Stimulated activated CD8-positive, alpha-beta memory T cell treated with anti-CD3 and anti-CD28 coated beads, Interleukin-4, amount 100 ng/mL, for 24 hours (primary cell): Measurements from ENCODE around the gene CRACDL.
"Not testable (repeated sequence)": the region's sequence is repeated elsewhere in the genome, so short reads cannot be mapped to it uniquely, and the experiment has no call there.

Experiments
- DNase-seq: peaks from one replicate; pipeline ENCODE4 v3.0.0-alpha.2; 2020; ENCODE audit warnings: low read depth

CRACDL gene

DNA sequence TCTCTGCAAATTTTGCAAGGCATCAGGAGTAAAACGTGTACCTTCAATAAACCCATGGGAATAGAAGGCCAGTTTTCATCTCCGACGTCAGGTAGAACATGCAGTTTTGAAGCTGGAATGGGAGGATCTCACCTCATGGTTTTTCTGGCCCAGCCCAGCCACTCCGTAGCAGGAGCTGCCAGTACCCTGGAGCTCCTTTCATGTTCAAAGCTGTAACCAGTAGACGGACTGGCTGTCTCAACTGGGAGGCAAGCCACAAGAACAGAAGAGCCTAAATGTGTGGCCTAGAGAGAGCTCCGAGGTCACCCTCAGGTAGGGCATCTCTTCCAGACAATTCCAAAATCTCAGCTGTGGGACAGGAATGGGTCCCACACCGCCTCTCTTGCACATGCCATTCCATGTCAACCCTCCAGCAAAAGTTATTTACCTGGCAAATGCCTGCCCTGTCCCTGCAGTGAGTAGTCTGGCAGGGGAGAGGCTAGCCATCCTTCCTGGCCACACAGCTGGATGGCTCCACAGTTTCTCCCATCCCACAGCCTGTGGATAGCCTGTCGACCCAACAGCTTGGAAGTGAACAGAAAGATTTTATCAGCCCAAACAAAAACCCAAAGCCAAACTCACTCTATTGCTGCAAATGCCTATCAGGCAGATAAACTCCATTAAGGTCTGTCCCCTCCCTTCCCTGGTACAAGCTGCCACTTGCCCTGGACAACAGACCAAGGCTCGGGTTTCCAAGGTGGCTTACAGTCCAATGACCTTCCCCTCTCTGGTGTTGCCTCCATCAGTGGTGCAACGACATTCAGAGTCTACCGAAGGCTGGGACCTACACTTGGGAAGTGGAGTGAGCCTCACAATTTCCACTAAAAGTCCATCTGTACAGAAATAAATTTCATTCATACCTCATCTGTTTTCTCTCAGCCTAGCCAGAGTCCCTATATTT is 27.8 kb downstream of the CRACDL start:
- no peak for DNase-seq

DNA sequence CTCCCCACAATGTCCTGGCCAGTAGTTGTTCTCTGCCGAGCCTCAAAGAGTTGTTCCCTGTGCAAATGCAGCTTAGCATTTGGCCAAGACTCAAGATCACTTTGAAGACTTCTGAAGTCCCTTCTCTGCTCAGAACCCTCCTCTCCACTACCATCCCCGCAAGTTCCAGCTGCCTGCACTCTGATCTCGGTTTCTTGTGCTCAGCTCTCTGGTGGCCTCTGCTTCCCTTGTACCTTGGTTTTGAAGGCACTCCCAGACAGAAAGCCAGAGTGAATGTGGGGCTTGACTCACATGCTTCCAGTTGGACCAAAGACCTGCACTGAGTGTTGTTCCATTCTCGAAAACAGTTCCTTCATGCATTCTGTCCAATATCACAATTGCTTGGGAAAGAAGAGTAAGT is 28.6 kb downstream of the CRACDL start:
- DNase-seq, result no peak

DNA sequence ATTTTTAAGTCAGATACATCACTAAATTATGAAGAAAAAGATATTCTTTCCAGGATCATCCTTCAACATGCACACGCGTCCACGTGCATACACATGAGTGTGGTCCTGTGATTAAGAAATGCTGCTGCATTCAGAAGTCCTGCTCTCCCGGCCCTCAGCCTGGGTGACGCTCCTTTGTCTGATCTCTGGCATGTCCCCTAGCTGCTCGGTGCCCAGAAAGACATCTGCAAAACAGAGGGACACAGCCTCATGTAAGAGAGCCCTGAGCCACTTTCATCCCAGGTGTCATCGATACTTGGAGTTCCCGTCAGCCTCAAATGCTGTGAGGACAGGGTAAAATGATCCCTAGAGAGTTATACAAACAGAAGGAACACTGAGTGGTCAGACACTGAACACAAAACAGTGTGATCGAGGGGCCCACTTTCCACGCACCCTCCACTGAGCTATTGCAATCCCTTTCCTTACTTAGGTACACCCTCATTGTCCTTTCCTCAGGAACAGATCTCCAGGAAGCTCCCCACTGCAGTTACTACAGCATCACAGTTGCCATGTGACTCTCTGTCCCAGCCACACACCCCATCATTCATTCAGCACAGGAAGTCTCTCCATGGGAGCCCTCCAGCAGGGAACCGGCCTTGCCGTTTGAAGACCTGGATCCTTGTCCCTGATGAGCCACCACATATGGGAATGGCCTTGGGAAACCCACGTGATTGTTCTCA is 32.1 kb downstream of the CRACDL start:
- DNase-seq, result no peak

DNA sequence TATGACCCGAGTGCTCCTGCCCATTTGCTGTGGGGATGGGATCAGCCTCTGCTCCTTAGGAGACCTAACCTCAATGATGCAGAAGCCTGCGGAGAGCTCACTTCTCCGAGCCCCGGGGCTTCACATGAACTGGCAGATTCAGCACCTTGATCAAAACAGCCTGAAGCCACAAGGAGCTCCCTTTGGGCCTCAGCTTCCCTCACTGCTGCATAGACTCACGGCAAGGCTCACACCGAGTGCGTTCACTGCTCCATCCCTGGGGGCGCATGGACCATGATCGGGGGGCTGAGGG is 33.0 kb downstream of the CRACDL start:
- no peak for DNase-seq

DNA sequence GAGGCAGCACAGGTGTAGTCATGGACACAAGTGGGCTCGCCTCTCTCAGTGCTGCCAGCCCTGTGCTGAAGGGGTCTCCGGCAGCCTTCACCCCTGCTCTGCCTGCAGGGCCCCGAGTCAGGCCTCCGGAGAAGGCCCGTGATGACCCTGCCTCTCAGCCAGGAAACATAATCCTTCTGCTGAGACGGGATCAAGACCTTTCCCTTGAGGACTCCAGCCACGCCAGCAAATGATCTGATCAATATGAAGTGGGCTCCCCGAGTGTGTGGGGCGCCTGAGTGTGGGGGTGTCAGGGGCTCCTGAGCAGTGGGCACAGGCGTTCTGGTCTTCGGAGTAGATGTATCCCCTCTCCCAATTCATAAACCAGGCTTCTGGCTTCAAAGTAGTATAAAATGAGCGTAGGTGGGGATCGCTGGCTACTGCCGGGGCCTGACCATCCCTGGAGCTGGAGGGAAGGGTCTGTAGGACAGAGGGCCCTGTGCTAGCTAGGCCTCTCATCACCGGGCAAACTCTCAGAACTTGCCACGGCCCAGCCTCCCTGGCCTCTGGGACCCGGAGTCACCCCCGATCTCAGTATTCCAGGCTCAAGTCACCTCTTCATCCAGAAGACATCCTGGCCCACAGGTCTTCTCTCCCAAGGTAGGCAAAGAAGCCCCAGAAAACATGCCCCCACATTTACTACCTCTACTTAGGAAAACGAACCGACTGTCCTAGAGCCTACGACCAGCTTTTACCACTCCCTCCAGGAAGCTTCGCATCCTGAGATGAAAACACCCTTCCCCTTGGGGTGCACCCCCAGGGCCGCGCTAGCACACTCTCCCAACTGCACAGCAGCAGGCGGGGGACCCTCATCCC is 33.6 kb downstream of the CRACDL start:
- DNase-seq, result no peak

DNA sequence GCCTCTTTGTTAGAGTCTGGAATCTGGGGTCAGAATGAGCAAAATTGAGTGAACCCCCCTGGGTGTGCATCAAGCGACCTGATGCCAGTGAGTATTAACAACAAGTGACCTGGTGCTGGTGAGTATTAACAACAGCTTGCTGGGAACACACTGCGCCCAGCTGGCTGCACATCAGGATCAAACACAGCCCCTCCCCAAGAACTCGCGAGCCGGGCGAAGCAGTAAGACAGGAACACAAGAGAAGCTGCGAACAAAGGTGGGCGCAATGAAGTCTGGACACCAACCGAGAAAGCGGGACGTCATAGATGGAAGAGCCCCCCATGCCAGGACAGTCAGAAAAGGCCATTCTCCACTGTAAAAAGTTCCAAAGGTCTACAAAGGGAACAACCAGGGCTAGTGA is 34.3 kb downstream of the CRACDL start:
- no peak for DNase-seq

DNA sequence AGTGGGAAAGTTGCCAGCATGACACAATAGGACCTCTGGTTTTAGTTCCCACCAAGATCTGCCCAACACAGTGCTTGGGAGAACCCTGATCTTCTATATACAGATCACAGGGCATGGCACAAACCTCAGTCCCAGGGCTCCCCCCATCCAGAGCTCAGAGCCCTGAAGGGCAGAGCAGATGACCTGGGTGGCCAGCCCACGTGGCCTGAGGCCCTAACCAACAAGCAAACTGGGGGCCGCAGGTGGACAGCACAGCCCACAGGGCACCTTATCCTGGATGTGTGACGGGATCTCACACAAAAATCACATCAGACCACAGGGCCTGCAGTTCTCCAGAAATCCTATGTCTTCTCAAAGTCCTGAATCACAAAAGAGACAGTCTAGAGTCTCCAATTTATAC is 34.7 kb downstream of the CRACDL start:
- DNase-seq, result no peak

DNA sequence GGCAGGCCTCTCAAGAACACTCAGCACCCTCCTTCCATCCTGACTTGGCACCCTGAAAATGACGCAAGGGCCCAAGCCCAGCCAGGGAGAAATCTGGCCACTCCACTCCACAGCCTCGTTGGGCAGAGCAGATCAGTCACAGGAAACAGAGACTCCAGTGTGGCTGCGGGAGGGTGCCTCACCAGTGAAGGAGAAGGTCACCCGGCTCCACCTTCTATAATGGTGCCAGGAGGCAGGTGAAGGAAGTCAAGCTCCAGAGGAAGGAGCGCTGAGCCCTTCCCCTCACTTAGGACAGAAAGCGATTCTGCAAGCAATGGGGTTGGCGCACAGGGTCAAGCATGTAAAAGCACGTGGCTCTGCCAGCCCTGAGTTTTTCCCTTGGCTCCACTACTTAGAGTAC is 35.3 kb downstream of the CRACDL start:
- no peak for DNase-seq

DNA sequence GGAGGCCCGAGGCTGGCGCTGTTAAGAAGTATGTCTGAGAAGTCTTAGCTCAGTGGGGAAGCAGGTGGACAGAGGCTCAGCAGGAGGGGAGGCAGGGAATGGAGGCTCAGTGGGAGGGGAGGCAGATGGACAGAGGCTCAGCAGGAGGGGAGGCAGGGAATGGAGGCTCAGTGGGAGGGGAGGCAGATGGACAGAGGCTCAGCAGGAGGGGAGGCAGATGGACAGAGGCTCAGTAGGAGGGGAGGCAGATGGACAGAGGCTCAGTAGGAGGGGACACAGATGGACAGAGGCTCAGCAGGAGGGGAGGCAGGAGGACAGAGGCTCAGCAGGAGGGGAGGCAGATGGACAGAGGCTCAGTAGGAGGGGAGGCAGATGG is 36.3 kb downstream of the CRACDL start:
- DNase-seq, result not testable (repeated sequence)

DNA sequence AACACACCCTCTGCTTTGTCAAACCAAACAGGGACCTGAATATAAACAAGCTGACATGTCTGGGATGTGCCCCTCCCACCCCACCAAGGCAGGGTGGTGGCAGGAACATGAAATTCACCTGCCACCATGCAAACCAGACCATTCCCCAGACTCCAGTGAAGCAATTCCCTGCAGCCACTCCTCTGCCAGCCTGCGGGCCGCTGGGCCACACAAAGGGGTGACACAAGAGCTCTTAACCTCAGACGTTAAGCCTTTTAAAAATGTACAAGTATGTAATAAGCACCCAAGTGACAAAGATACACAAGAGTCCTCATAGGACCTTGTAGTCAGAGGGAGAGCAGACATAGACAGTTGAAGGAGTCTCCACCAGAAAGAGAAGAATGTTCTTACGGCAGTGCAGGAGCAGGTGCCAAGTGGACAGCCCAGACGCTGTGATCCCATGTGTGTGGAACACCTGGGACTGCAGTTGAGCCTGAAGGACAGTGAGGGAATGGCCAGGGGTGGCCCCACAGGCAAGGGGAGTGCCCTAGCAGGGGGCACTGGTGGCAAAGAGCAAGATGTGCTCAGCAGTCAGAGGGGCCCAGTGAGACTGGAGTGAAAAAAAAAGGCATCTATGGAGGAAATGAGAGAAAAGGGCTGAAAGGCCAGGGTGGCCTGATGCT is 36.9 kb downstream of the CRACDL start:
- no peak for DNase-seq

DNA sequence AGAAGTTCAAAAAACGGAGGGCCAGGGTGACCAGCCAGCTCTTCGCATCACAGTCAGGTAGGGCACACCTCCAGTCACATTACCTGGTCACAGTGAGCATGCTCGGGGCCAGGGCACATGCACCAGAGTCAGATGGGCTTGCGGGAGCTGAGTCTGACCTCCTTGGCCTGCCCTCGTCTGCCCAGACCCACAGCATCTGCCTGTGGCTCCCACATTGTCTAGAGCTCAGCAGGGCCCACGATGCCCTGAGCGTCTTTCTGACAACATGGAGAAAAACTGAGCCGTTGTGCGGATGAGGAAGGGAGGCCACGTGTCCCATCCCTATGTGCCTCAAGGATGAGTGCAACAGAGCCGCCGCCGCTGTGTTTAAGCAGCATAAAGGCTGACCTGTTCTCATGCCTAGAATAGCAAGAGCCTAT is 37.6 kb downstream of the CRACDL start:
- no peak for DNase-seq

DNA sequence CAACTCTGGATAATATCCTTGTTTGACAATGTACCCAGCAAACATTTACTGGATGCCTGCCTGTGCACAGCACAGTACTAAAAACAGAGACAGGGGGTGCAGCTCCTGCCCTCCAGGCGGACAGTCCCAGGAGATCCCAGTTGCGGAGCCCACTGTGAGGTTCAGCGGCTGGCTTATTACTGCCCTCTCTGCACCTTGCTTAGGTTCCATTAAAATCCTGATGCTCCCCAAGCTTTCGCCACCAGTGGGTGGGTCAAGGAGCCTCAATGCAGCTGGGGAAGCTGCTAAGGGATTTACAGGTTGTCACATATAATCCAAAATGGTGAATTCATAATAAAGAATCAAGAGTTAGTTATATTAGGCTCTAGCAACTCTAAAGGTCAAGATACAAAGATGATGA is 38.3 kb downstream of the CRACDL start:
- no peak for DNase-seq

DNA sequence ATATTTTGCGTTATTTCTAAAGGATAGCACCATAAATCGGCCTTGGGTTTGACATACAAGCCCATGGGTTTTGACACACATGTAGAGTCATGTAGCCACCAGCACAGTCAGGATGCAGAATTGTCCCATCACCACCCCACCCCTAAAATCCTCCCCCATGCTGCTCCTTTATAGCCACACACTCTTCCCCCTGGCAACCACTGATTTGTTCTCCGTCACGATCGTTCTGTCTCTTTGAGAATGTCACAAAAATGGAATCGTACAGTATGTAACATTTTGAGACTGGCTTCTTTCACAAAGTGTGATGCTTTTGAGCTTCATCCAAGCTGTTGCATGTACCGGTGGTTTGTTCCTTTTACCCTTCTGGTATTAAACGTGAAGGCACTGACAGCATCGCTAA is 39.1 kb downstream of the CRACDL start:
- DNase-seq, result no peak

DNA sequence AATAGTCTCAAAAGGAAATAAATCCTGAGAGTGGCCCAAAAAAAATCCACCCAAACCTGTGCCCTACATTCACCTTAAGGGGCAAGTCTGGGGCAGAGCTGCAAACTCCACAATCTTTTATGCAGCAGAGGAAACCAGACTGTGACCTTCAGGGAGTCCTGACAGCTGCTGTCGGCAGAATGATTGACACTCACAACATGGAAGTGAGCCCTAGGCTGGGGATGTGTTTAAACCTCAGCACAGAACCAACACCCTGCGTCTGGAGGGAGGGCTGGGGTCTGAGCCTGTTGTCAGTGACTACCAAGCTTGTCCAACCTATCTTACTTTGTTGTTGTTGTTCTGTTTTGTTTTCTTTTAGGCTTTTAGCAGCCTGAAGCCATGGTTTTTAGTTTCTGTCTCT is 39.6 kb downstream of the CRACDL start:
- DNase-seq, result no peak

DNA sequence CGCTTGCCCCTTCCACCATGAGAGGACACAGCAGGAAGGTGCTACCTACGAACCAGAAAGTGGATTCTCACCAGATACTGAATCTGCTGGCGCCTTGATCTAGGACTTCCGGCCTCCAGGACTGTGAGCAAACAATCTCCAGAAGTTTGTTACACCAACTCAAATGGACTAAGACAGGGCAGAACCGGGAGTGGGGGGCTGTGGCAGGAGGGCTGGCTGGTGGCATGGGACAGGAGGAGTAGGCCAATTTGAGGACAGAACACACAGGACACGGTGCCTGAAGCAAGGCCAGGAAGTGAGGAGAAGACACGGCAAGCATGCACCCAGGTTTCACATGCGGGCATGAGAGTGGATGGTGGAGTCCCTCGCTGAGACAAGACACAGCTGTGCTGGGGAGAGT is 40.1 kb downstream of the CRACDL start:
- no peak for DNase-seq

DNA sequence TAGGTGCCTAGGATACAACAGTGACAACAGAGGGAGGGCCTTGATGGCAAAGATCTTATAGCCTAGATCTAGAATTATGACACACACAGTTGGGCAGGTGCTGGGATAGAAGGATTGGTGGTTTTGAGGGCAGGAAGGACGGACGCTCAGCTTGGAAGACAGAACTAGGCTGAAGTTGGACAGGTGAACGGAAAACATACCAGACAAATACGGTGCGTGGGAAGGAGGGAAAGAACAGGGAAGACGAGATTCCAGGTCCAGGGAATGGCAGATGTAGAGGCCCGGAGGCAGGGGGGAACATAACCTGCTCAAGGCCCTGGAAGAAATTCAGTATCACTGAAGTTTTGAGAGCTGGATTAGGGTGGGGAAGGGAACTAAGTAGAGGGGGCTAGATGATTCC is 40.8 kb downstream of the CRACDL start:
- no peak for DNase-seq

DNA sequence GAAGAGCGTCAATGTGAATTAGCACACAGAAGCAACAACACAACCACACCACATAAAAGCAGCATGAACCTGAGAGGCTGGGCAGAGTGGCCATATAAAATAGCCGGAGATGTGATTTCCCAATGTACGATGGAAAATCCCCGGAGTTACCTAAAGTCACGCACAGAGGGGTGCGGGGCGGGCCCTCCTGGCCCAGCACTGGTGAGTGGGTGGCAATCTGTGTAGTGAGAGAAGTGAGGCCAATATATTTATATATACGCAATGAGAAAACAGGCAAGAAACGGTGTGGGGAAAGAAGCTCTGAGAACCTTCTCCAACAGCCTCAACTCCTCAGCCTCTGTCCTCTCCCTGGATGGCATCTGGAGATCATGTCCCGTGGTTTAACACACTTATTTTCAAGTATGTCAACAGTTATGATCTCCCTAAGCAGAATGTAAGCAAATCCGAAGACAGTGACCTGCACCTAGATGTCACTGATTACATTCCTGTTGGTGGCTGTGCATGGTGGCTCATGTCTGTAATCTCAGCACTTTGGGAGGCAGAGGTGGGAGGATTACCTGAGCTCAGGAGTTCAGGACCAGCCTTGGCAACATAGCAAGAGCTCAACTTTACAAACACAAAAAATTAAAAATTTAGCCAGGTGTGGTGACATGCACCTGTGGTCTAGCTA is 41.6 kb downstream of the CRACDL start:
- no peak for DNase-seq

DNA sequence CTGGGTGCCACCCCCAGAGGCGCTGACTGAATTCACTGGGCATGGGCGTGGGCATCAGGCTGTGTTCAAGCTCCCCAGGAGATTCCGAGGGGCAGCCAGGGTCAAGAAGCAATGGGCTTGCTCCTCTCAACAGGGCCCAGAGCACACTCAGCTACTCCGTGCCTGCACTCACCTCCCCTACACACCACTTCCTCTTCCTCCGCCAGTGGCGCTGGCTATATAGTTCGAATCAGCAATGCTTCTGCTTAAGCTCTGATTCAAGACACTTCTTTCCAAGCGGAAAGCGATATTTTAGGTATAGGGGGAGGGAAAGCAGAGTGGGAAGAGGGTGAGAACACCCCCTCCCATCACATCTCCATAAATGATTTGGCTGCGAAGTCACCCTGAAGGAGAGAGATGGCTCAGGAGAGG is 42.1 kb downstream of the CRACDL start:
- no peak for DNase-seq

DNA sequence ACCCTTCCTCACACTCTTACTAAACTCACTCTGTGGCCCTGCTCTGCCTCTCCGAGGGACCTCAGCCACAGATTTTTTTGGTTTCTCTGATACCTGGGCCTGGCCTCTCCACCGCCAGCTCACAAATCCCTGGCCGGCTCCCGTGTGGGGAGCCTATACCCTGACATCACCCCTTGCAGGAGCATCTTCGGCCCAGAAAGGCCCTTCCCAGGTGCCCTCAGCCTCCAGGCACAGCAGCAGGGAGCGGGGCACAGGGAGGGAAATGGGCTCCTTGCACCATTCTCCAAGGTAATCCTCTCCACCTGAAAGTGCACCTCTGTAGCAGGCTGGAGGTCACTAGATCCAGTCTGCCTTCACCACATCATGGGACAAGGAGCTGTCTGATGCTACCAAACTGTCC is 43.2 kb downstream of the CRACDL start:
- DNase-seq, result no peak

DNA sequence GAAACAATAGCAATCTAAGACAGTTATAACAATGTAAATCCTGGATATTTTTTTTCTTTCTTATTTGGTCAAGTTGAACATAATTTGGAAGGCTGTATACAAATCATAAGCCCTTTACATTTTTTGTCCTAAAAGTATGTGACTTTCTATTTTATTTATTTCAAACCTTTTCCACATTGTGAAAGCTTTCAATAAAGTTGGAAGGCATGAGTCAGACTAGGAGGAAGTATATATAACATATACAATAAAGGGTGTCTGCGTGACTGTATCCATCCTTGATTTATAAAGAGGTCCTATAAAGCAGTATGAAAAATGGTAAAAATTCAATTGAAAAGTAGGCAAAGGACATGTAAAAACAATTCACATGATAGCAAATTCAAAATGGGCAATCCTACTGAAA is 44.4 kb downstream of the CRACDL start:
- DNase-seq, result no peak

DNA sequence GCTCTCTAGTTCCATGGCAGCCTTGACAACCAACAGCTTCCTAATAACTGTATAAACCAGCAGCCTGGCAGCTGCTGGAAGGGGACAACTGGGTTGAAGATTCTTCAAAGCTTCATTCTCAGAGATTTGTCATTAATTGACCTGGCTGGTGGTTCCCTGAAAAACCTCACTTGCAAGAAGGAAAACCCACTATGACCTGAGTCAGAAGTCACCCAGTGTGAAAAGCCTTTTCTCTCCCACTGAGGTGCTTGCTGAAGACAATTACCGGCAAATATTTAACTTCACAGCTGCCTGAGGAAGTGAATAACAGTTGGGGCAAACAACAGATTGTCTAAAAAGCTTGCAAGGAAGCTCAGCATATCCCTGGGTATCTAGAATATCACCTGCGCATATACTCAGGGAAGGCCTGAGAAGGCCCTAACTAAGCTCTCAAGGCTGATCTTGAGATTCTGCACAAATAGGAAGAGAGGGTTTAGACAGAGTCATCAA is 49.9 kb downstream of the CRACDL start:
- DNase-seq, result no peak

DNA sequence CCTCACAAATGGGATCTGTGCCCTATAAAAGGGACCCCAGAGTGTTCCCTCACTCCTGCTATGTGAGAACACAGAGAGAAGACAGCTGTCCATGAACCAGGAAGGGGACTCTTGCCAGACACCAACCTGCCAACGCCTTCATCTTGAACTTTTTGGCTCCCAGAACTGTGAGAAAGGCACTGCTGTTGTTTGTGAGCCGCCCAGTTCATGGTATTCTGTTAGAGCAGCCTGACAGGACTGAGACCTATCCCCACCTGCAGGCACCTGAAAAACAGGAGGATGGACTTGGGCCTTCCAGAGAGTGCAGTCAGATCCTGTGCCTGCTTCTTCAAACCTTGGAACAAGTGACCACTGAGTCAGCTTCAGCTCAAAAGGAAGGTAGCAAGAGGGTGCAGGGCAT is 51.4 kb downstream of the CRACDL start:
- no peak for DNase-seq
